Transverse colon (tissue), 4 donors: ENCODE results near the gene MAPK1. TPM values are rescaled to one million over a fixed set of nuclear protein-coding genes. Genes with fewer than 3 reads are reported as not detected.

Experiments
- DNase-seq: peaks from one replicate; pipeline ENCODE4 v3.0.0-alpha.2; 2019
- H3K27ac ChIP-seq, 4 donors: fragments of 200-600 bp; sonication (generic); 2 replicates each; pipeline ENCODE4 v1.5.1; 2016 to 2018; ENCODE audit warnings: inconsistent platforms in 4 of 4
- H3K27me3 ChIP-seq: fragments of 200-600 bp; sonication (generic); 2 replicates; pipeline ENCODE4 v1.5.1; 2017; ENCODE audit warnings: inconsistent platforms
- H3K36me3 ChIP-seq, 4 donors: fragments of 200-600 bp; sonication (generic); 2 replicates each; pipeline ENCODE4 v1.5.1; 2017 to 2019; ENCODE audit warnings: inconsistent platforms in 4 of 4
- H3K4me1 ChIP-seq, 4 donors: fragments of 200-600 bp; sonication (generic); 2 replicates each; pipeline ENCODE4 v1.5.1; 2017 to 2020; ENCODE audit warnings: inconsistent platforms in 4 of 4
- H3K4me3 ChIP-seq, 4 donors: fragments of 200-600 bp; sonication (generic); 1 replicate in 1 of 4; 2 replicates in 3 of 4; pipeline versions ENCODE4 v1.5.1 to v1.6.1; 2017 to 2019; ENCODE audit warnings: inconsistent platforms in 4 of 4
- H3K9me3 ChIP-seq, 2 donors: fragments of 200-600 bp; sonication (generic); 2 replicates each; pipeline ENCODE4 v1.5.1; 2017 to 2019; ENCODE audit warnings: inconsistent platforms in 2 of 2
- CTCF ChIP-seq, 5 experiments: fragments of 200-600 bp in 3 of 5; fragments of 450-650 bp in 2 of 5; sonication (generic) in 3 of 5; IDR thresholded peaks; 1 replicate in 2 of 5; 2 replicates in 3 of 5; pipeline ENCODE4 v1.5.1; 2016 to 2017; ENCODE audit warnings: antibody characterized with exemption in 5 of 5, inconsistent platforms in 3 of 5, mild to moderate bottlenecking in 2 of 5, moderate library complexity in 1 of 5
- EP300 ChIP-seq: sonication (generic); formaldehyde crosslinking; IDR thresholded peaks from one replicate; pipeline ENCODE4 v1.6.1; 2017; ENCODE audit warnings: antibody characterized with exemption, low read depth
- POLR2A ChIP-seq: fragments of 450-650 bp; IDR thresholded peaks from one replicate; pipeline ENCODE4 v1.6.1; 2016; ENCODE audit warnings: antibody characterized with exemption, mild to moderate bottlenecking, moderate library complexity
- POLR2AphosphoS5 ChIP-seq, 3 donors: sonication (generic); formaldehyde crosslinking; IDR thresholded peaks; one replicate each; pipeline ENCODE4 v1.6.1; 2016; ENCODE audit warnings: antibody characterized with exemption in 3 of 3
- WGBS, 2 donors: methylation state at CpG; one replicate each; pipeline ENCODE4 v1.1.5; 2018; ENCODE audit warnings: low coverage in 1 of 2; 5-methylcytosine and 5-hydroxymethylcytosine counted together
- in situ Hi-C, 4 donors: fragments of 200-750 bp; cut with MboI; loops; one replicate each; pipeline versions ENCODE4 v1.15.0 to v1.15.1; 2017; ENCODE audit warnings: low sequenced_read_pairs in 3 of 4, low pct_ligation_motif_present in 1 of 4, low pct_unique_long_range_greater_than_20kb in 1 of 4
- intact Hi-C: fragments of 100-400 bp; cut with DNase I; formaldehyde crosslinking; loops from one replicate; pipeline ENCODE4 v1.15.1; 2023; ENCODE audit warnings: low total_unique reads
- total RNA-seq, 4 donors: library from RNA; depleted of rRNA; stranded (reverse); fragments of >200 nt; gene quantifications; one replicate each; pipeline ENCODE4 v1.1.0, GENCODE V29; 2016

The MAPK1 gene
- total RNA-seq, 4 donors from 2014 or later, result 37.1 to 303 (median 57.0) TPM

- in situ Hi-C loops, result no loop called here
Observed at GRCh38 chr22:21779444-21779843, 88.0 kb downstream of the MAPK1 start.

GRCh38 chr22:21778705-21779363 lies 88.6 kb downstream of the MAPK1 start:
- TF ChIP-seq POLR2AphosphoS5 (IDR thresholded peaks at IDR 0.05) (no peak), EP300 (no peak), CTCF (IDR thresholded peaks at IDR 0.05) (no peak), POLR2A (no peak)
- no peaks in the 10 kb centered on the region for H3K4me1 ChIP-seq
- WGBS, 2 donors, result 95 to 96% methylated on average over 4 of the region's 4 CpGs
- H3K9me3 ChIP-seq, result no peaks in the 10 kb centered on the region
- intact Hi-C loops (no loop called here), in situ Hi-C loops (no loop called here)
- H3K27ac ChIP-seq, result no peak overlapping the region
- H3K36me3 ChIP-seq, result peaks cover 0 to 22% (median 3%) of the 10 kb centered on the region in 4 donors
- H3K27me3 ChIP-seq, result no peaks in the 10 kb centered on the region
- no peak overlapping the region for H3K4me3 ChIP-seq
- DNase-seq, result no peak

More at GRCh38 chr22:21779444-21779843, 88.0 kb downstream of the MAPK1 start:
- H3K9me3 ChIP-seq, result no peaks in the 10 kb centered on the region
- TF ChIP-seq EP300 (no peak), POLR2AphosphoS5 (IDR thresholded peaks at IDR 0.05) (no peak), POLR2A (no peak), CTCF (IDR thresholded peaks at IDR 0.05) (no peak)
- intact Hi-C loops, result no loop called here
- WGBS, 2 donors, result 100% methylated on average over 2 of the region's 2 CpGs
- H3K4me3 ChIP-seq, result no peak overlapping the region
- H3K27me3 ChIP-seq, result no peaks in the 10 kb centered on the region
- DNase-seq, result no peak
- no peak overlapping the region for H3K27ac ChIP-seq
- peaks cover 0 to 27% (median 4%) of the 10 kb centered on the region in 4 donors for H3K36me3 ChIP-seq
- no peaks in the 10 kb centered on the region for H3K4me1 ChIP-seq

GRCh38 chr22:21771631-21771976 lies 95.8 kb downstream of the MAPK1 start:
- H3K27ac ChIP-seq, result no peak overlapping the region

GRCh38 chr22:21768435-21768834 lies 99.0 kb downstream of the MAPK1 start:
- Histone ChIP-seq H3K36me3 (peaks cover 0 to 75% (median 35%) of the 10 kb centered on the region in 4 donors), H3K27me3 (no peaks in the 10 kb centered on the region), H3K4me1 (no peaks in the 10 kb centered on the region), H3K4me3 (no peak overlapping the region), H3K9me3 (no peaks in the 10 kb centered on the region), H3K27ac (no peak overlapping the region)
- no peak for DNase-seq
- intact Hi-C loops, result no loop called here
- TF ChIP-seq POLR2A (no peak), POLR2AphosphoS5 (IDR thresholded peaks at IDR 0.05) (no peak), EP300 (no peak), CTCF (IDR thresholded peaks at IDR 0.05) (no peak)
- 100% methylated on average over 1 of the region's 1 CpG; no CpG with 5 or more reads in 1 of the 2 donors for WGBS, 2 donors
- in situ Hi-C loops, result no loop called here

More at GRCh38 chr22:21771631-21771976, 95.8 kb downstream of the MAPK1 start:
- DNase-seq, result no peak
- WGBS, 2 donors, result 98 to 100% methylated on average over 1 to 4 of the region's 4 CpGs
- Histone ChIP-seq H3K9me3 (no peaks in the 10 kb centered on the region), H3K4me3 (no peak overlapping the region), H3K36me3 (peaks cover 0 to 60% (median 26%) of the 10 kb centered on the region in 4 donors), H3K27me3 (no peaks in the 10 kb centered on the region), H3K4me1 (no peaks in the 10 kb centered on the region)
- in situ Hi-C loops, result no loop called here
- TF ChIP-seq CTCF (IDR thresholded peaks at IDR 0.05), result no peak
- TF ChIP-seq POLR2A, result no peak
- no peak for TF ChIP-seq POLR2AphosphoS5 (IDR thresholded peaks at IDR 0.05)
- TF ChIP-seq EP300, result no peak
- intact Hi-C loops, result no loop called here
